Measurements from ENCODE around the gene TMEM97. TPM values are rescaled to one million over a fixed set of nuclear protein-coding genes. Genes with fewer than 3 reads are reported as not detected.

The TMEM97 gene
- total RNA-seq, 1 donor from 2014 or later, result 59.4 TPM

DNA sequence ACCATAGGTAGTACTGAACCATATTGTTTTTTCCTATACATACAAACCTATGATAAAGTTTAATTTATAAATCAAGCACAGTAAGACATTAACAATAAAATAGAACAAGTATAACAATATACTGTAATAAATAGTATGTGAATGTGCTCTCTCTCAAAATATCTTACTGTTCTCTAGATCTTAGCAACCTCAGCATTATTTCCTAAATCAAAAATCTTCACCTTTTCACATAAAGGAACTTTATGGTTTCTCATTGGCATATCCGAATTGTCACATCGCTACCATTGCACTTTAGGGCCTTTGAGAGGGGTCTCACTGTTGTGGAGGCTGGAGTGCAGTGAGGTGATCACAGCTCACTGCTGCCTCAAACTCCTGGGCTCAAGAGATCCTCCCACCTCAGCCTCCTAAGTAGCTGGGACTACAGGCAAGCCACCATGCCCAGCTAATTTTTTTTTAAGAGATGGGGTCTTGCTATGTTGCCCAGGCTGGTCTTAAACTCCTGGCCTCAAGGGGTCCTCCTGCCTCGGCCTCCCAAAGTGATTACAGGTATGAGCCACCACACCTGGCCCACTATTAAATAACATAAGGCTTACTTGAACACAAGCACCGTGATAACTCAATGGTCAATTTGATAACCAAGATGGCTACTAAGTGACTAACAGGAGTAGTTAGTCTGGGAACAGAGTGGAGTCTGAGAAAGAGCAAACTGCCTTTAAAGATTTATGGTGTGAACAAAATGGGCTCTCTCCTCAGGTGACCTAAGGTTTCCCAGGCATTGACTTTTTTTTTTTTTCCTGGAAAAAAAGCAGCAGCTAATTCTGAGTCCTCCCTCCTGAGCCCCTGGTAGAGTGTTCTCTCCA, 2.9 kb upstream of the TMEM97 start:
- TF ChIP-seq, protein P1, sequence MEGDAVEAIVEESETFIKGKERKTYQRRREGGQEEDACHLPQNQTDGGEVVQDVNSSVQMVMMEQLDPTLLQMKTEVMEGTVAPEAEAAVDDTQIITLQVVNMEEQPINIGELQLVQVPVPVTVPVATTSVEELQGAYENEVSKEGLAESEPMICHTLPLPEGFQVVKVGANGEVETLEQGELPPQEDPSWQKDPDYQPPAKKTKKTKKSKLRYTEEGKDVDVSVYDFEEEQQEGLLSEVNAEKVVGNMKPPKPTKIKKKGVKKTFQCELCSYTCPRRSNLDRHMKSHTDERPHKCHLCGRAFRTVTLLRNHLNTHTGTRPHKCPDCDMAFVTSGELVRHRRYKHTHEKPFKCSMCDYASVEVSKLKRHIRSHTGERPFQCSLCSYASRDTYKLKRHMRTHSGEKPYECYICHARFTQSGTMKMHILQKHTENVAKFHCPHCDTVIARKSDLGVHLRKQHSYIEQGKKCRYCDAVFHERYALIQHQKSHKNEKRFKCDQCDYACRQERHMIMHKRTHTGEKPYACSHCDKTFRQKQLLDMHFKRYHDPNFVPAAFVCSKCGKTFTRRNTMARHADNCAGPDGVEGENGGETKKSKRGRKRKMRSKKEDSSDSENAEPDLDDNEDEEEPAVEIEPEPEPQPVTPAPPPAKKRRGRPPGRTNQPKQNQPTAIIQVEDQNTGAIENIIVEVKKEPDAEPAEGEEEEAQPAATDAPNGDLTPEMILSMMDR (IDR thresholded peaks at IDR 0.05; ENCODE audit: unreplicated experiment), result no peak
- Mint-ChIP-seq H3K27me3 (ENCODE audit: unreplicated experiment) (peaks cover 9% of the 10 kb centered on the region), H3K36me3 (ENCODE audit: low read depth, unreplicated experiment) (no peaks in the 10 kb centered on the region), H3K4me3 (ENCODE audit: unreplicated experiment) (no peak overlapping the region), H3K4me1 (ENCODE audit: unreplicated experiment) (peaks cover 31% of the 10 kb centered on the region), H3K9me3 (ENCODE audit: unreplicated experiment) (peaks cover 6% of the 10 kb centered on the region), H3K27ac (ENCODE audit: unreplicated experiment) (no peak overlapping the region)
- DNase-seq (ENCODE audit: low spot score), result no peak

- Mint-ChIP-seq H3K4me1 (ENCODE audit: unreplicated experiment) (peaks cover 39% of the 10 kb centered on the region), H3K4me3 (ENCODE audit: unreplicated experiment) (peak overlapping the region; percentile 96), H3K27ac (ENCODE audit: unreplicated experiment) (peak overlapping the region; percentile 22), H3K9me3 (ENCODE audit: unreplicated experiment) (peaks cover 6% of the 10 kb centered on the region), H3K27me3 (ENCODE audit: unreplicated experiment) (peaks cover 11% of the 10 kb centered on the region), H3K36me3 (ENCODE audit: low read depth, unreplicated experiment) (no peaks in the 10 kb centered on the region)
- no peak for DNase-seq (ENCODE audit: low spot score)
- TF ChIP-seq, protein P1 (IDR thresholded peaks at IDR 0.05; ENCODE audit: unreplicated experiment), result no peak
These were observed 1.7 kb upstream of the TMEM97 start for GRCh38 chr17:28317099-28317965.

DNA sequence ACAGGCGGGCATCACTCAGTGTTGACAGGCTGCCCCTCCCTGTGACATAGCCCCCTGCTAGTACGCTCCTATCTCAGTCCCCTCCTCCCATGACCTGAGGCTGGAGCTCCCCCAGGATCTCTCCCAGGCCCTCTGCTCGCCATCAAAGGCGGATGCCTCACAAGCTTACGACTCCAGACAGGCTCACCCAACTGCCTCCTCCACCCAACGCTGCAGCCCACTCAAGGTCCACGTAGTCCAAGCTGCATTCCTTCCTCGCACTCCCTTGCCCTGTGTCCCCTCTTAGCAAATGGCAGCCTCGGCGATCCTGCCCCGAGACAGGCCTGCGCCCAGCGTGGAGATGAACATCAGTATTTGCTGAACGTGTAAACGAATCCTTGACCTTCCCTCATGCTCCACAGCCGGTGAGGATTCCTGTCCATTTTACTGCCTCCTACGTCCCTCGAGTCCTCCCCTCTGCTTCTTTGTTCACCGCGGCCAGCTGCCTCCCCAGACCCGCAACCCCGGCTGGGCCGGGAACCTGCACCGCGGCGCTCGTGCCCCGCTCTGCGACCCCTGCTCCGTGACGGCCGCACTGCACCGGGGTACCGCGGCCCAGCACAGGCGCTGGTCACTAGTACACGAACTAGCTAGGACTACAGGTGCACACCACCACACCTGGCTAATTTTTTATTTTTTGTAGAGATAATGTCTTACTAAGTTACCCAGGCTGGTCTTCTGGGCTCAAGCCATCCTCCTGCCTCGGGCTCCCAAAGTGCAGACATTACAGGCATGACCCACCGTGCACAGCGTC, 838 bp upstream of the TMEM97 start:
- Mint-ChIP-seq H3K4me3 (ENCODE audit: unreplicated experiment) (peak overlapping the region; percentile 96), H3K27ac (ENCODE audit: unreplicated experiment) (peak overlapping the region; percentile 55), H3K27me3 (ENCODE audit: unreplicated experiment) (peaks cover 11% of the 10 kb centered on the region), H3K36me3 (ENCODE audit: low read depth, unreplicated experiment) (no peaks in the 10 kb centered on the region), H3K9me3 (ENCODE audit: unreplicated experiment) (peaks cover 6% of the 10 kb centered on the region), H3K4me1 (ENCODE audit: unreplicated experiment) (peaks cover 39% of the 10 kb centered on the region)
- DNase-seq (ENCODE audit: low spot score), result peak; percentile 31
- TF ChIP-seq, protein P1 (IDR thresholded peaks at IDR 0.05; ENCODE audit: unreplicated experiment), result no peak

- DNase-seq (ENCODE audit: low spot score), result no peak
- TF ChIP-seq, protein P1 (IDR thresholded peaks at IDR 0.05; ENCODE audit: unreplicated experiment), result no peak
- H3K27ac Mint-ChIP-seq (ENCODE audit: unreplicated experiment), result peak overlapping the region; percentile 78
- no peaks in the 10 kb centered on the region for H3K36me3 Mint-ChIP-seq (ENCODE audit: low read depth, unreplicated experiment)
- peaks cover 39% of the 10 kb centered on the region for H3K4me1 Mint-ChIP-seq (ENCODE audit: unreplicated experiment)
- peaks cover 11% of the 10 kb centered on the region for H3K27me3 Mint-ChIP-seq (ENCODE audit: unreplicated experiment)
- H3K9me3 Mint-ChIP-seq (ENCODE audit: unreplicated experiment), result peaks cover 6% of the 10 kb centered on the region
- peak overlapping the region; percentile 96 for H3K4me3 Mint-ChIP-seq (ENCODE audit: unreplicated experiment)
These were observed 567 bp downstream of the TMEM97 start for GRCh38 chr17:28319598-28319935.
